NB4 (cell line): ENCODE measurements around the gene AGBL4.

Experiments used
- POLR2A ChIP-seq: IDR thresholded peaks from 2 replicates; pipeline ENCODE4 v1.6.1; 2011; ENCODE audit warnings: mild to moderate bottlenecking; ENCODE audit not compliant: insufficient read length; ENCODE audit errors: extremely low read depth
- TF ChIP-seq, protein P1 (sequence below): IDR thresholded peaks from one replicate; pipeline ENCODE4 v1.5.1; 2012; ENCODE audit warnings: low read depth, low read length
- TF ChIP-seq, protein P2 (sequence below): IDR thresholded peaks from 2 replicates; pipeline ENCODE4 v1.6.1; 2011; ENCODE audit warnings: low read depth, low read length

DNA sequence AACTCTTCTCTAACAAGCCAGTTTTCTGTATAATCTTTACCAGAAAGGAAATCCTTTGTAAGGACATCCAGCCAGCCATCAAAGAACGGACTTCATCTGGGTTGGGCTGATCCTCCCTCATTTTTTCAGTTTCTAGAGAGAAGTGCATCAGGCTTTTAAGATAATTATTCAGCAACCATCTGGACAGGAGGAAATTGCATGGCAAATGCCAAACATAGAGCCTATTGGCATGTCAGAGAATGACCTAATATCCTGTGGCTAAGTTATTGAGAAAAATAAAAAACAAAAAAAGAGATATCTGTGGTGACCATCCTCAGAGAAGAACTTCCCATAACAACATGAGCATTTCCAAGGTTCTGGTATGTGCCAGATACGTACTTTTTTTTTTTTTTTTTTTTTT lies 1172.1 kb downstream of the AGBL4 start:
- TF ChIP-seq, protein P1, sequence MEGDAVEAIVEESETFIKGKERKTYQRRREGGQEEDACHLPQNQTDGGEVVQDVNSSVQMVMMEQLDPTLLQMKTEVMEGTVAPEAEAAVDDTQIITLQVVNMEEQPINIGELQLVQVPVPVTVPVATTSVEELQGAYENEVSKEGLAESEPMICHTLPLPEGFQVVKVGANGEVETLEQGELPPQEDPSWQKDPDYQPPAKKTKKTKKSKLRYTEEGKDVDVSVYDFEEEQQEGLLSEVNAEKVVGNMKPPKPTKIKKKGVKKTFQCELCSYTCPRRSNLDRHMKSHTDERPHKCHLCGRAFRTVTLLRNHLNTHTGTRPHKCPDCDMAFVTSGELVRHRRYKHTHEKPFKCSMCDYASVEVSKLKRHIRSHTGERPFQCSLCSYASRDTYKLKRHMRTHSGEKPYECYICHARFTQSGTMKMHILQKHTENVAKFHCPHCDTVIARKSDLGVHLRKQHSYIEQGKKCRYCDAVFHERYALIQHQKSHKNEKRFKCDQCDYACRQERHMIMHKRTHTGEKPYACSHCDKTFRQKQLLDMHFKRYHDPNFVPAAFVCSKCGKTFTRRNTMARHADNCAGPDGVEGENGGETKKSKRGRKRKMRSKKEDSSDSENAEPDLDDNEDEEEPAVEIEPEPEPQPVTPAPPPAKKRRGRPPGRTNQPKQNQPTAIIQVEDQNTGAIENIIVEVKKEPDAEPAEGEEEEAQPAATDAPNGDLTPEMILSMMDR, result no peak
- TF ChIP-seq POLR2A, result no peak
- TF ChIP-seq, protein P2, sequence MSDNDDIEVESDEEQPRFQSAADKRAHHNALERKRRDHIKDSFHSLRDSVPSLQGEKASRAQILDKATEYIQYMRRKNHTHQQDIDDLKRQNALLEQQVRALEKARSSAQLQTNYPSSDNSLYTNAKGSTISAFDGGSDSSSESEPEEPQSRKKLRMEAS, result no peak
